ENCODE results near the gene PHLDB1.

GRCh38 chr11:118666371-118666770 lies 59.0 kb downstream of the PHLDB1 start:
- TF ChIP-seq MAX (IDR thresholded peaks at IDR 0.05), result no peak
- no peak for TF ChIP-seq POLR2AphosphoS5 (IDR thresholded peaks at IDR 0.05; ENCODE audit: low read depth, low read length)
- TF ChIP-seq, protein P1, sequence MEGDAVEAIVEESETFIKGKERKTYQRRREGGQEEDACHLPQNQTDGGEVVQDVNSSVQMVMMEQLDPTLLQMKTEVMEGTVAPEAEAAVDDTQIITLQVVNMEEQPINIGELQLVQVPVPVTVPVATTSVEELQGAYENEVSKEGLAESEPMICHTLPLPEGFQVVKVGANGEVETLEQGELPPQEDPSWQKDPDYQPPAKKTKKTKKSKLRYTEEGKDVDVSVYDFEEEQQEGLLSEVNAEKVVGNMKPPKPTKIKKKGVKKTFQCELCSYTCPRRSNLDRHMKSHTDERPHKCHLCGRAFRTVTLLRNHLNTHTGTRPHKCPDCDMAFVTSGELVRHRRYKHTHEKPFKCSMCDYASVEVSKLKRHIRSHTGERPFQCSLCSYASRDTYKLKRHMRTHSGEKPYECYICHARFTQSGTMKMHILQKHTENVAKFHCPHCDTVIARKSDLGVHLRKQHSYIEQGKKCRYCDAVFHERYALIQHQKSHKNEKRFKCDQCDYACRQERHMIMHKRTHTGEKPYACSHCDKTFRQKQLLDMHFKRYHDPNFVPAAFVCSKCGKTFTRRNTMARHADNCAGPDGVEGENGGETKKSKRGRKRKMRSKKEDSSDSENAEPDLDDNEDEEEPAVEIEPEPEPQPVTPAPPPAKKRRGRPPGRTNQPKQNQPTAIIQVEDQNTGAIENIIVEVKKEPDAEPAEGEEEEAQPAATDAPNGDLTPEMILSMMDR (IDR thresholded peaks at IDR 0.05 in 2 of 3, conservative IDR thresholded peaks at IDR 0.05 in 1 of 3; ENCODE audit: borderline replicate concordance in 1 of 3, insufficient read depth in 1 of 3, low read depth in 2 of 3, low read length in 2 of 3), result no peak
- TF ChIP-seq EZH2 (IDR thresholded peaks at IDR 0.05), result no peak
- TF ChIP-seq REST (IDR thresholded peaks at IDR 0.05; ENCODE audit: low read depth), result no peak
- TF ChIP-seq RAD21 (IDR thresholded peaks at IDR 0.05; ENCODE audit: low read depth), result no peak

Data from HCT116 (cell line).